Inflammatory macrophage treated with lipopolysaccharide for 4 hours (primary cell): ENCODE data around the gene TPP2.
A peak's percentile ranks its signal among the peaks of the same experiment; 100 is the strongest.

ENCODE experiments used
- DNase-seq: peaks from one replicate; pipeline ENCODE4 v3.0.0-alpha.2; 2020

The TPP2 gene

DNA sequence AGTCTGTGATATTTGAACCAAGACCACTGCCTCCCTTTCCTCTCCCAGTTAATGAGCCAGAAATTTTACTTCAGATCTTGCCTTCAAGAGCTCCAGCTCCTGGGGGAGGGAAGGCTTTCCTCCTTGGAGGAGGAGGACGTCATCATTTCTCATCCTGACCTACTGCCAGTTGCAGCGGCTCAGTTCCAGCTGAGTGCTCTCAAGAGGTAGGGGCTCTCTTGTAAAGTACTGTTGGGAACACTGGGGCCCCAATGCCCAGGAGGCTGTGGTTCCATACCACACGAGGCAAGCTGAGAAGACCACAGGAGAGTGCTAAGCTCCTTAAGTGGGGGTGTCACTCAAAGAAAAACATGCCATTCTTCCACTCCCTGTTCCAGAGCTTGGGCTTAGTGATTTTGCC is 61.9 kb downstream of the TPP2 start:
- DNase-seq, result no peak

DNA sequence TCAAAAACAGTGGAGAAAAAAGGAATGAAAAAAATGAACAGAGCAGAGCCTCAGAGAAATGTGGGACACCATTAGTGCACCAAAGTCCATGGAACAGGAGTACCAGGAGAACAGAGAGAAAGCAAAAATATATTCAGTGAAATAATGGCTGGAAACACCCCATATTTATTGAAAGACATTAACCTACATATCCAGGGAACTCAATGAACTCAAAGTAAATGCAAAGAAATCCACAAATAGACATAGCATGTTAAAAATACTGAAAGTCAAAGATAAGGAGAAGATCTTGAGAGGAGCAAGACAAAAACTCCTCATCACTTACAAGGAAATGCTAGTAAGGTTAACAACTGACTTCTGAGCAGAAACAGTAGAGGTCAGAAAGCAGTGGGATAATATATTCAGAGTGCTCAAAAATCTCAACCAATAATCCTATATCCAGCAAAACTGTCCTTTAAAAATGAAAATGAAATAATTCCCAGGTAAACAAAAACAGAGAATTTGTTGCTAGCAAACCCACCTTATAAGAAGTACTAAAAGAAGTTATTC is 62.5 kb downstream of the TPP2 start:
- no peak for DNase-seq

DNA sequence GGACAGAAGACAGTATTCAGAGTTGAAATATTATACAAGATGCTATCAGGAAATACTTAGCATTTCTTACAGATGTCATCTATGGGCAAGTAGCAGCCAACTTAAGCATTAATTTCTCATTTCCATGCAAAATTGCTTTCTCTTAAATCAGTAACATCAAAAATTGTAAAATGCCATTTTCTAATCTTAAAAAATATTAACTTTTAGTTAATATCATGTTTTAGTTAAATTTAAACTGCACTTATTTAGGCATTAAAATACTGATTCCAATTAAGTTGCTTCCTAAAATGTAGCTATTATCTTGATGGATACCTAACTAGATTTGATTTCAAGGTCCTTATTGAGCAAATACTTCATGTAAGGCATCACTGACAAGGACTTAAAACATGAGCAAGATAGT is 70.2 kb downstream of the TPP2 start:
- no peak for DNase-seq

DNA sequence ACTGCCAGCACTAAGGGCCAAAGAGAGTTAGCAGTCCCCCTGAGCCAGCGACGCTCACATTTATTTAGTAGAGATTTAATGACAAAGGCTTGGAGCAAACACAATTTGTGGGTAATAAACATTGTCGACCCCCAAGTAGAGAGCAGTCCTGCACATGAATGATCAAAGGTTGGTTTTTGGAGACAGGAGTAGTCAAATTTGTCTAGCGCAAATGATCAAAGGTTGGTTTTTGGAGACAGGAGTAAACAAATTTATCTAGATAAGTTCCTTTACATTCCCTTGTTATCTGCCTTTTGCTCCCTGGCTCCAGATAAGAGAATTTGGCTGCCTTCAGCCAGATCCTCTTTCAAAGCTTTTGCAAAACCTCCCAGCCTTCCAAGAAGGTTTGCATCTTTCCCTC is 71.1 kb downstream of the TPP2 start:
- no peak for DNase-seq

DNA sequence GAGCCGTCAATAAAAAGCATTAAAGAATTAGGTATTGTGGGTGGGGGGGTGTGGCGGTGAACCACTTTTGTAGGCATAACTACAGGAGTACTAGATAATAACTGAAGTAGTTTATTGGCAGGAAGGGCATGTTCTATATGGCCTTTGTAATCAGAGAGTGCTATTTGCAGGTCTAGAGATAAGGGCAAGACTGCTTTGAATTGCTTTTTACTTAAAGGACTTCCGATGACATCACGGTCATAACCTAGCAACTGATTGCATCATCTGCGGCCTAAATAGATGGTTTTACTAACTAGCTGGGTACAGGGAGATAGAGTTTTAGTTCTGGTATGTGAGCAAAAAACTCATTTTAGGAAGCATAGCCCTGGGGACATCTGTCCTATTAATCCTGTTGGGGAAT is 73.3 kb downstream of the TPP2 start:
- no peak for DNase-seq

DNA sequence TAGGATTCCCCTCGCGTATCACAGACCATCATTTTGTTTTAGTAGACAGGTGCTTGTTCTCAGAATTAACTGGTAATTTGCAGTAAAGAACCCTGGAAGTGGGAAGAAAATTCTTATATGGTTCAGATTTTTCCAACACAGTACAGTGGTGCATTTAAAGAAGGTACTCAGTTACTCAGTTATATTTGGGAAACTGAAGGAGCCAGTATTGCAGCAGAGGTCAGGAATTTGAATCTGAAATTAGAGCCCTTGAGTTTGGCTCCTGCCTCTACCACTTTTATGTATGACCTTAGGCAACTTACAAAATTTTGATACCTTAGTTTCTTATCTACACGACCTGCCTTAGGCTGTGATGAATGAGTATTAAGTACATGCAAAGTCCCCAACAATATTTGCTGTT is 78.3 kb downstream of the TPP2 start:
- no peak for DNase-seq

DNA sequence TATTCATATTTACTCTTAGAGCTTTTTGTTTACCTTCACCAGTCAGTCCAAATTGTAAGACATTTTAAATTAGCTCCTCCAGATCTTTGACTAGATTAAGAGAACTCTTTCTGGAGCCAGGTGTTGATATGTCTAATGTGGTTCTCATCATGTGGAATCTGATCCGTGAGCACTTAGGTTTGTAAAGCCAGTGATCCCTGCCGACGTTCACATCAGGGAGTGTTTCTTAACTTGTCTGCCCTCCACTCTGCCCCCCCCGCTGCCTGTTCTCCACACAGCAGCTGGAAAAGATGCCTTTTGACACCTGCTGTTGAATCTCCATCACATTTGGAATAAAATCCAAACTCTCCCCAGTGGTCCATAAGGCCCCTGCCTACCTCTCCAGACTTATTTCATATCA is 80.3 kb downstream of the TPP2 start:
- no peak for DNase-seq

DNA sequence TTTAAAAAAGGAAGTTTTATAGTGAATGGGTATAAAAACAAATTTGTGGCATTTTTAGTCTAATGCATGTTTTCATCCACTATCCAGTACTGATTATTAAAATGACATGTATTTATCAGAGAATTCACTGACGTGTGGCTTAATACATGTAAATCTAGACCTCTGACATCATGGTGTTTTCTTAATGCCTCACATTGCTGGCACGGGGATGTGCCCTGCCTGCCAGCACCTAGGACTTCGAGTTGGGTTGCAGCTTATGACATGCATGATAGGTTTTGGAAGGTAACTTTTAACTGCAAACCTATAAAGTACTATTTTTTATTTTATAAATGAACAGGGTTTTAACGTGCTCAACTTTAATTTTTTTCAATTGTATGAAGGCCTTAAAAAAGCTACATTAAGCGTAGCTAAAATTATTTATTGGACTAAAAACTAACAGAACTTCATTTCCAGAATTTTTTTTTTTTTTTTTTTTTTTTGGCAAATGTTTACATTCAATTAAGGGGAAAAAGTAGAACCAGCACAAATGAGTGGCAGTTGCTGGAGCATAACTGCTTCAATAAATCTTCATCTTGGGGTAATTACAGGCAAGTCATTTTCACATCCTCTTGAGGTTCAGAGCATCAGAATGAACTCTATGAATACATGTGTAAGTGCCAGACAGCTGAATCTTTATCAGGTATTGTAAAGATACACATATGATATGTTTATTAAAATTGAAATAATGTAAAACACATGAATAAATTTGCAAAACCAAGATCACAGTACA is 81.7 kb downstream of the TPP2 start:
- DNase-seq, result no peak

DNA sequence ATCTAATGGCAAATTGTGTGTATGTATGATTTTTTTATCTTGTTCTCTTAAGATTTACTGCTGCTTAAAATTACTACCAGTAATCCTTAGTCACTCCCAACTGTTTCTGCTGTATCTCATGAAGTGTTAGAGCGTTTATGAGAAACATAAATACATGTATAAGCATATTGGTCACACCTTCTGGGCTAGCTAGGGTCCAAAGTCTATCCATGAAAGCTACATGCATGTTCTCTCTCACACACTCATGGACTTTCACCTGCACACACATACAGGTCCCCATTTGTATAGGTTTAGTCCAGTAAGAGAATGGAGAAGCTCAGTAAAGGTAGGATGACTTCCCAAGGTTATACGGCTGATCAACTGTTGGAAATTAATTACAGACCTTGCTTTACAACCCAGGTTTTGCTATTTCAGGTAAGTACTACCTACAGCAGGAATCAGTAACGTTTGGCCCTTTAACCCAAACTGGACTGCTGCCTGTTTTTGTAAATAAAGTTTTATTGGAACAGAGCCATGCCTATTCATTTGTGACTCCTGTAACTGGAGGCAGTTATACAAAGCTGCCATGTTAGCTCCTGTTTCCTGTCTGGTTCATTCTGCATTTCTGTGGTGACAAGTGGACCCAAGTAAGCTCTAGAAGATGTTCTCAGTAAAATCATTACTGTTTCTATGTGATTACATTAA is 82.8 kb downstream of the TPP2 start:
- DNase-seq, result no peak

DNA sequence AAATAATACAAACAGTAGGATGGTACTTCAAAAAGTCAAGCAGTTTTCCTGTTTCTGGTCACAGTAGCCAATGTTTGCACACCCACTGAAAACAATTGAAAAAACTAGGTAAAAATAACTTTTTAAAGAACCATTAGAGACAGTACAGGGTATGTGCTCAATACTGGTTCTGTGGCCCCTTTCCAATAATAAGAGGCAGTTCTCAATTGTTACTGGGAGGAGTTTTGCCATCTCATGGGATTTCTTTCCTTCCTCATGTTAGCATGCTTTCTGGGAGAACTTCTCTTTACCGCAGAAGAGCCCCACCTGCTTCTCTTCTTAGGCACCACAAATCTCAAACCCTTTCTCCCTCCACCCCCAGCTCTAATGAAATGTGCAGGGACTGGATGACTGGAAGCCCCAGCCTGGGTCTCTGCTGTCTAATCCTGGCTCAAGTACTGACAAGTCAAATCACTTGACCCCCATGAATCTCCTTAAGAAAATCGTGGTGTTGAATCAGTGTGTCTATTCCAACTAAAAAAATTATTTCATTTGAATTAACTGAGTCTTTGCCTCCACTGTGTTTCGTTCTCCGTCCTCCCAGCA is 83.4 kb downstream of the TPP2 start:
- no peak for DNase-seq

DNA sequence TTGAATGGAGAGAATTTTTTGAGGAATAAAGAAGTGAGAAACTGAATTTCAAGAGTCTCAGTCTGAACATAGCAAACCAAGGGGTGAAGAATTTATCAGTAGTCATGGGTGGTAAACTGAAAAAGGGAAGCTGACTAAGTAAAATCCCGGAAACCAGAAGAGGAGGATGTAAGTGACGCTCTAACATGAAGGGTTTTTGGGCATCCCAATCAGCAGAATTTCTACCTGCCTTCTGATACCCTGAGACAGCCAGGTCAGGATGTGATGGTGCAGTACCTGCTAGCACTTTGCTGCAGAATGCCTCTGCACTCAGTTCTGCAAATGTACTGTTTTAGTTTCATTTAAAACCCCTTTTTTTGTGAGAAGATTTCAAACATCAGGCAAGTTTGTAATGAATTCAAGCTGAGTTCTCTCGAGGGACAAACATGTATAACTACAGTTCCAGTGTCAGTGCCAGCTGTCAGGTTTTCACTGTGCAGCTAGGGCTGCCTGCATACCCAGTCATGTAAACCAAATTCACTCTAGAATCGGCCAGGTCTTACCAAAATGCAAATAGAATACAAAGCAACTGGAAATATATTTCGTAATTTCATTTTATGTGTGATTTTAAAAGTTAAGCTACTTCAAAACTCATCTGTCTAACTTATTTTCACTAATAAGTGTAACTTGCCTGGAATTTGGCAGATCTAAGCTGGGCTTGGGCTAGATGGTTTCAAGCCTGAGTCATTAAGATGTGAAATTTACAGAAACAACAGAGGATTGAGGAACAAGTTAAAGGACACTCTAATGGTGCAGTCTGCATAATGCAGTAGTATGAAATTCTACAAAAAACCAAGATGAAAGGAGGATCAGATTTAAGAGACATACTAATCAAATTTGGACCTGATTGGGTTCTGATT is 84.3 kb downstream of the TPP2 start:
- peak; percentile 58 for DNase-seq

DNA sequence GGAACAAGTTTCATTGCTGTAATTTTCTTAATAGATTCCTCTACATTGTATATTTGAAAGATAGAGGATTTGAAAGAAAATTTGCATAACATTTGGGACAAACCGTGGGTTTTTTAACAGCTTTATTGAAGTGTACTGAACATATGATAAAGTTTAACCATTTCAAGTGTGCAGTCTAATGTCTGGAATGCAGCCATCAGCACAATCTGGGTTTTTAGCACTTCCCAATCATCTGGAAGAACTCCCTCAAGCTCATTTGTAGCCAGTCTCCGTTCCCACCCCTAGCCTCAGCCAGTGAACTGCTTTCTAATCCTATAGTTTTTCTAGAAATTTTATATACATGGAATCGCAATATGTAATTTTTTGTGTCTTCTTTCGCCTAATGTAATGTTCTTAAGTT is 85.4 kb downstream of the TPP2 start:
- no peak for DNase-seq

DNA sequence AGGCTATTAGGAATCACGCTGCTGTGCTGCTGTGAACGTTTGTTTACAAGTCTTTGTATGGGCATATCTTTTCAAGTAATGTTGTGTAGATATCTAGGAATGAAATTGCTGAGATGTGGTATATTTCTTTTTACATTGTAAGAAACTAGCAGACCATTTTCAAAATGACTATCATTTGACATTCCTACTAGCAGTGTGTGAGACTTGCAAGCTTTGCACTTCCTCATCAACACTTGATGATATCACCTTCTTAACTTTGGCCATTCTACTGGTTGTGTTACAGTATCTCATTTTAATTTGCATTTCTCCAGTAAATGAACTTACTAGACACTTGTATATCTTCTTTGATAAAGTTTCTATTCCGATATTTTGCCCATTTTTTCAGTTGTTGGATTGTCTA is 85.9 kb downstream of the TPP2 start:
- DNase-seq, result no peak

DNA sequence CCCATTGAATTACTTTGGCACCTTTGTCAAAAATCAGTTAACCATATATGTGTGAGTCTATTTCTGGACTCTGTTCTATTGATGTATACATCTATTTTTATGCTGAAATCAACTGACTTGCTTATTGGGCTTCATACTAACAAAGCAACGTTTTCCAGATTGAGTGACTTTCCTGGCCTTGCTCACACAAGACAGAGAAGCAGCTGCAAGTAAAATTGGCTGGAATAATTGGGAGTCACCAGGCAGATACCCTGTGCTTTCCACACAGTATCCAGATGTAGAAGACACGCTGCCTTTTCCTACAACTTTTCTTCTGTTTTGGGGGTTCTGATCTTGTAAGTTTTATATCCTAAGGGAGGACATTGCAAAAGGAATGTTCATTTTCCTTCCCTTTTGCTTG is 86.9 kb downstream of the TPP2 start:
- no peak for DNase-seq

DNA sequence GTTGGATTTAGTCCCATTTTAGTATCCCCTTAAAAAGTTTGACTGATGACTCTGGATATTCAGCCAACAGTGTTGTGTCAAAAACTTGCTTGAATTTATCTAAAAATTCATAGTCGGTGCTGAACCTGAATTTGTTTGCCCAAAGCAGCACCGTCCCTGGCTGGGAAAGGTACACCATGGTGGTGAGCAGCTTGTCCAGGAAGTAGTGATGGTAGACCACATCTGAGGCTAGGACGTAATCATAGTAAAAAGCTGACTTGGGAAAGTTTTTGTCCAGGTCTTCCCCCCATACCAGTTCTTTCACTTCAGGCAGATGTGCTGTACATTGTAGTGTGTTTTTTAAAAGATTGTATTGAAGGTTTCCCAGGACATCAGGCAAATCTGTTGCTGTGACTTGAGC is 89.2 kb downstream of the TPP2 start:
- DNase-seq, result no peak

DNA sequence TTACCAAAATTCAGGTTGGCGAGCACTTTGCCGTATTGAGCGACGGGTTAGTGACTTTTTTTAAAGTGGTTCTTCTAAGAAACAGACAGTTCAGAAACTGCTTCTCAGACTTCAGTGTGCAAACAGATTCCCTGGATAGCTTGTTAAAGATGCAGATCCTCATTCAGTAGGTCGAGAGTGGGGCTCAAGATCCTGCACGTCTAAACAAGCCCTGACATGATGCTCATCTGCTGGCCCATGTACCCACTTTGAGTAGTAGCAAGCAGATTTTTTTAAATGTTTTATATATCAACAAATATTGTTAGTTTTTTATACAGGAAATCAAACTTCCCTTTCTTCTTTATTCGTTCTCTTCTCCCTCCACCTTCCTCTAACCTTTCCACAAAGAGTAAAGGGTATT is 90.7 kb downstream of the TPP2 start:
- DNase-seq, result no peak

DNA sequence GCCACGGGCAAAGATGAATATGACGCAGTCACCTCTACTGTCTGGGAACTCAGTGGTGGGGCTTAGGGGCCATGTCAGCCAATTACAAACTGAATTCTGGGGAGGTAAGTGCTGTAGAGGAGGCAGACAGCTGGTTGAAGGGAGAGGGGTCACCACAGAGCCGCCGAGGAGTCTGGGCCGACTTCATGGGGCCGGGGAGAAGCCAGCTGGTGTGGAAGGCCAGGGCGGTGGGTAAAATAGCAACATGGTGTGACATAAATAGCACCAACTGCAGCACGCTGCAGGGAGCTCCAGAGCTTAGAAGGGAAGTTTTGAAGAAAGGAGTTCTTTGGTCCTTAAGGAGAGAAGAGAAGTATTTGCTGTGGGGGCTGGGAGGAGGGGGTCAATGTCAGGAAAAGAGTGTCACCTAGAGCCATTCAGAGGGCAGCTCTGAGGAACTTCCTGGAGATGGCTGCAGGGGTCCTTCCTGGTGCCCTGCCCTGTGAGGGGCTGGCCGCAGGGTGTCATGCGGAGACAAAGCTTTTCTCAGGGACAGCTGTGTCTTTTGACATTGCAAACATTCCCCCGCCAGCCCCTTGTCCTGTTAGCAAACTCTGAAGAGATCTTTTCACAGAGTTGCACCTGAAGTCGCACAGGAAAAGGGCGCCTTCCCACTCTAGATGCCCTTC is 91.7 kb downstream of the TPP2 start:
- no peak for DNase-seq

DNA sequence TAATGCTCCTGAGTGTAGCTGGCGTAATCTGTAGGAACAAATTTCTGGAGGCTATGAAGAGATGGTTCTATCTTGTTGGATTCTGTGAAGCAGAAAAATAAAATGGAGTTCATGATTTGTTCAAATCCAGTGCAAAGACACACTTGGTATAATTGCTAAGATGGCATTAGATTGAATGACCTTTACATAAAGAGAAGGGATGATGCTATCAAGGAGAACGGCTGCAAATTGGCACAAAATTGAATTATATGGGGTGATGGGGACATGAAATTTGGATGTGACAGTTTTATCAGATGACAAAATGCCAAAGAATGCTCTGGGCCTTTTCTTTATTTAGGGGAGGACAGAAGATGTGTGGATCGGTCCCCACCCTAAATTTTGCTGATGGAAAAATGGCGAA is 94.1 kb downstream of the TPP2 start:
- no peak for DNase-seq

DNA sequence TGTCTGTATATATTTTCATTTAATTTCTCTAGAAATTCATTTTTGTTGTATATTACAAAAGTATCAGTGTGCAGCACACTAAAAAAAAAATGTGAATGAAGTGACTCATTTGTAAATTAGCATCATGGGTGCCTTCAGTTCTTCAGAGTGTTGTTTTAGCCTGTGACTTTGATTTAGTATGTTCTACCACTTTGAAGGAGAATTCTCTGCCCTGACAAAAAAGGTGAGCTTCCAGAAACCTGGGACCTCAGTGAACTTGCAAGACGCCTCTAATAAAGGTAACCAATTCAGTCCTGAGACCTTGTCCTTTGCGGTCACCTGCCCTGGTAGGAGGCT is 95.7 kb downstream of the TPP2 start:
- no peak for DNase-seq

DNA sequence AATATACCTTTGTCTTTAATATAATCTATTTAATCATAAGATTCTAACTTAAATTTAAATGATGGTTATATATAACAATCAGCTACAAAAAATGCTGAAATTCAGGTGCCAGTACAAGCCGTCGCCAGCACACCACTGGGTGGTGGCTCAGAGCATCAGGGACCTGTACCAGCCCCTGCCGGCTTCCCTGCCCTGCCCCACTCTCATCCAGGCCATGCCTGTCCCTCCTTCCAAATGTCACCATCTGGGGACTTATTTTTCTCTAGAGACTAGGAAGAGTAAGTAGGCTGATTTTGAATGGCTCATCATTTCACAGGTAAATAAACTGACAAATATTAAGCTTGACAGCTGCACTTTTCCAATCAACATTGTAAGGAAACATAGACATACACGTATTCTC is 96.5 kb downstream of the TPP2 start:
- no peak for DNase-seq

DNA sequence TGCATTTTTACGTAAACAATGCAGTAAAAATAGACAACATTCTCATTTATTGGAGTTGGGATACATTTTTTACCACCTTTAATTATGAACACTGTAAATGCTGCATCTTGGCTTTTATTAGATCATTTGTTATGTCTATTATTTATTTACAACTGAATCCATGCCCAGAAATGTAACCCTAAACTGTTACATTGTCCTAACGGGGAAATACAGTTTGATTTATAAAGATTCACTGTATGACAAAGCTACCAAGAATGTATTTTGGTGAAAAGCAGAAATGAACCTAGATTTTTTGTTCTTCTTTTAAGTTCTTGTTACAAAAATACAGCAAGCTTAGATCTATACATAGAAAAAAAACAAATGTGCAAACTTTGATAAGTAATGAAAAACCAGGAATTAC is 97.0 kb downstream of the TPP2 start:
- no peak for DNase-seq

DNA sequence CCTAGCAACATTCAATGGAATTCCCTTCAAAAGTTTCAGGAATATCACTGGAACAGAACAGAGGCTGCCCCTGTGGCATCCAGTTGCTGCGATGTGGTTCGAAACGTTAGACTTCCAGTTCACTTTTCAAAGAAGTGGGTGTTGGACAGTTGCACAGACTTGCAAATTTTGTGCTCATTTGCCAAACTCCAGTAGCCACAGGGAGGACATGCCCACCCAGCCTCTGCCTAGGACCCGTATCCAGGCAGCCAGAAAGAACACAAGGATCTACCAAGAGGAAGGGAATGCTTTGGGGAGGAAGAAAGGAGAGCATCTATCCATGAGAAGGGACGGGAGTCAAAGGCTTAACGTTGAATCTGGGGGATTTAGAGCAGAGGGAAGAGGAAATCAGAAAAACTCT is 98.2 kb downstream of the TPP2 start, which contains the start of gene METTL21C:
Gene METTL21C (minus strand): TSS at position 108 of the 400 bp plus-strand sequence. CDS start 546 bp downstream, outside the sequence.
- no peak for DNase-seq

DNA sequence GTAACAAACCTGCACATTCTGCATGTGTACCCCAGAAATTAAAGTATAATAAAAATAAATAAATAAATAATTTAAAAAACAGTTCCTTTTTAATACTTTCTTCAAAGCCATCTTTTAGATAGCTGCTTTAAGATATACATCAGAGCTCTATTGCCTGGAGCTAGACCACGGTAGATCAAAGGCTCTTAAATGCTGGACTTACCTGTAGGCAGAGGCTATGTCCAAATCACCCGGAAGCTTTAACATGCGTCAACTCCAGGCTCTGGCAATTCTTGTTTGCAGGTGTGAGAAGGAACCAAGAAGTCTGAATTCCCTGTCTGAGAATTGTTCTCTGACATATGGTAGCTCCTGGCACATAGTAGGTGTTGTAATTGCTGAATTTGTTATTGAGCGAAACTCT is 99.7 kb downstream of the TPP2 start:
- no peak for DNase-seq
